ENCODE data around the gene MGRN1.

DNA sequence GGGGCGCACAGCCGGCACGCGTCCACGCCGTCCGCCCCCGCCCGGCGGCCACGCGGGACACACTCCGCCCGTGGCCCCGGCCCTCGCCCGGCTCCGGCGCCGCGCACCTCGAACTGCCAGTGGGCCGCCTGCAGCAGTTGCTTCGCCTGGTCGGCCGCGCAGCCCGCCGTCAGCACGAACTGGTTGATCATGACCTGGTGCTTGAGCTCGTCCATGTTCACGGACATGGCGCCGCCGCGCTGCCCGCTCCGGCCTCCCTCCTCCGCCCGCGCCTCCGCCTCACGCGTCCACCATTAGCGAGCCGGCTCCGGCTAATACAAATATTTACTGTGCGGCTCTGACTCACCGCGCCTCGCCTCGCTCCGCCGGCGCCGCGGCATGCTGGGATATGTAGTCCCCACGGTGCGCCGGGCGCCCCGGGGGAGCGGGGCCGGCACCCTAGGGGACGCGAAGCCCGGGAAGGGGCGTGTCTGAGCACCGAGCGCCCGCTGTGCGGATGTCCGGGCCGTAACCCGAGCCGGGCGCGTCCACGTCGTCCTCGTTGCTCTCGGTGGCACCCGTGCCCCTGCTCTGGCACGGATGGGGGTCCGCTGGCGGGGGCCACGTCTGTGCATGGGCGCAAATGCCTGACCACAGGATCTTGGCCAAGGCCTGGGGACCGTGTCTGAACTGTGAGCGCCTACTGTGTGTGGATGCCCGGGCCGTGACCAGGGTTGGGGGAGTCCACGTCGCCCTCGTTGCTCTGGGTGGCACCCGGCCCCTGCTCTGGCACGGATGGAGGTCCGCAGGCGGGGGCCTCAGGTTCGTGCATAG is 9.8 kb upstream of the MGRN1 start, which contains the start of gene UBALD1:
- TF ChIP-seq, protein P1, sequence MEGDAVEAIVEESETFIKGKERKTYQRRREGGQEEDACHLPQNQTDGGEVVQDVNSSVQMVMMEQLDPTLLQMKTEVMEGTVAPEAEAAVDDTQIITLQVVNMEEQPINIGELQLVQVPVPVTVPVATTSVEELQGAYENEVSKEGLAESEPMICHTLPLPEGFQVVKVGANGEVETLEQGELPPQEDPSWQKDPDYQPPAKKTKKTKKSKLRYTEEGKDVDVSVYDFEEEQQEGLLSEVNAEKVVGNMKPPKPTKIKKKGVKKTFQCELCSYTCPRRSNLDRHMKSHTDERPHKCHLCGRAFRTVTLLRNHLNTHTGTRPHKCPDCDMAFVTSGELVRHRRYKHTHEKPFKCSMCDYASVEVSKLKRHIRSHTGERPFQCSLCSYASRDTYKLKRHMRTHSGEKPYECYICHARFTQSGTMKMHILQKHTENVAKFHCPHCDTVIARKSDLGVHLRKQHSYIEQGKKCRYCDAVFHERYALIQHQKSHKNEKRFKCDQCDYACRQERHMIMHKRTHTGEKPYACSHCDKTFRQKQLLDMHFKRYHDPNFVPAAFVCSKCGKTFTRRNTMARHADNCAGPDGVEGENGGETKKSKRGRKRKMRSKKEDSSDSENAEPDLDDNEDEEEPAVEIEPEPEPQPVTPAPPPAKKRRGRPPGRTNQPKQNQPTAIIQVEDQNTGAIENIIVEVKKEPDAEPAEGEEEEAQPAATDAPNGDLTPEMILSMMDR (IDR thresholded peaks at IDR 0.05) = no peak
- peak; percentile 93 for TF ChIP-seq POLR2A (IDR thresholded peaks at IDR 0.05; ENCODE audit: low read depth)

All from esophagus muscularis mucosa (tissue), 3 donors.